K562 (cell line): ENCODE measurements around the gene SPINK8. TPM values are rescaled to one million over a fixed set of nuclear protein-coding genes. Genes with fewer than 3 reads are reported as not detected.

Experiments used
- ATAC-seq: fragments of 200-7000 bp; cut with Tn5 transposase; 3 replicates; pipeline ENCODE4 v1.9.1; 2020; ENCODE audit warnings: moderate library complexity
- BruUV-seq: library from RNA; stranded (reverse); fragments of 400-500 nt; replicated peaks from 2 replicates; lab custom pipeline; 2021; lab: Mats Ljungman, UMichigan
- CTCF ChIA-PET: fragments of 300-600 bp; formaldehyde crosslinking; extraction: SDS; loops from one replicate; lab custom pipeline; 2021; ENCODE audit warnings: low intra/inter-chr PET ratio; lab: Yijun Ruan, JAX
- POLR2A ChIA-PET: fragments of 300-600, 350-650 bp; sonication (Branson Sonifier 250); formaldehyde crosslinking; extraction: SDS; loops from one replicate; lab custom pipeline; 2021; ENCODE audit warnings: antibody characterized with exemption, inconsistent platforms; lab: Yijun Ruan, JAX
- DNase-seq, 4 experiments: peaks; one replicate each; pipeline versions ENCODE4 v3.0.0 to v3.0.0-alpha.2; 2011 to 2018; ENCODE audit warnings: low spot score in 3 of 4, mixed read lengths in 3 of 4; ENCODE audit errors: extremely low read depth in 1 of 4
- FAIRE-seq: peaks from 2 replicates; lab custom pipeline; 2011; peaks lifted over from hg19 to GRCh38; lab: Jason Lieb, UNC
- H2AFZ ChIP-seq: 2 replicates; pipeline ENCODE4 v1.6.0; 2011; ENCODE audit warnings: low read depth, low read length, control low read depth, inconsistent platforms
- H3K27ac ChIP-seq: fragments of 200-600 bp; 3 replicates; pipeline ENCODE4 v1.8.0; 2011; ENCODE audit warnings: low read depth, mild to moderate bottlenecking, control low read depth, inconsistent platforms, low read length, moderate library complexity, mixed read lengths; ENCODE audit errors: extremely low read depth
- H3K27me3 ChIP-seq, 2 experiments: fragments of 300-600 bp in 1 of 2; 2 replicates in 1 of 2; 3 replicates in 1 of 2; pipeline versions ENCODE4 v1.6.0 to v1.8.0; 2011; ENCODE audit warnings: inconsistent platforms in 2 of 2, low read length in 2 of 2, mild to moderate bottlenecking in 1 of 2, mixed read lengths in 1 of 2, moderate library complexity in 1 of 2; ENCODE audit not compliant: control insufficient read depth in 2 of 2, insufficient read depth in 2 of 2
- H3K36me3 ChIP-seq: fragments of 300-600 bp; 3 replicates; pipeline ENCODE4 v1.8.0; 2011; ENCODE audit warnings: mild to moderate bottlenecking, low read length, inconsistent platforms; ENCODE audit not compliant: control insufficient read depth, insufficient read depth
- H3K4me1 ChIP-seq, 2 experiments: fragments of 200-600 bp in 1 of 2; replicated peaks in 1 of 2; 2 replicates in 1 of 2; 3 replicates in 1 of 2; pipeline versions ENCODE4 v1.5.1 to v1.8.0; 2011; ENCODE audit warnings: inconsistent platforms in 2 of 2, low read length in 2 of 2, mild to moderate bottlenecking in 1 of 2, mixed read lengths in 1 of 2, moderate library complexity in 1 of 2; ENCODE audit not compliant: control insufficient read depth in 2 of 2, insufficient read depth in 2 of 2
- H3K4me2 ChIP-seq: 2 replicates; pipeline ENCODE4 v1.6.1; 2011; ENCODE audit warnings: low read length, control low read depth, inconsistent platforms, mixed read lengths; ENCODE audit not compliant: insufficient read depth
- H3K4me3 ChIP-seq: fragments of 200-600 bp; sonication (generic), shearing (Covaris generic); 2 replicates; pipeline ENCODE4 v1.5.1; 2016; ENCODE audit warnings: control low read depth, inconsistent platforms
- H3K79me2 ChIP-seq: fragments of 200-600 bp; 3 replicates; pipeline ENCODE4 v1.8.0; 2011; ENCODE audit warnings: low read length, inconsistent platforms; ENCODE audit not compliant: control insufficient read depth, insufficient read depth
- H3K9ac ChIP-seq, 2 experiments: 2 replicates each; pipeline versions ENCODE4 v1.6.0 to v1.6.1; 2011; ENCODE audit warnings: low read depth in 2 of 2, low read length in 2 of 2, control low read depth in 1 of 2, inconsistent platforms in 1 of 2, mild to moderate bottlenecking in 1 of 2, mixed read lengths in 1 of 2; ENCODE audit not compliant: insufficient read depth in 1 of 2
- H3K9me1 ChIP-seq: one replicate; pipeline ENCODE4 v1.6.0; 2011; ENCODE audit warnings: inconsistent platforms, mild to moderate bottlenecking, low read length, moderate library complexity; ENCODE audit not compliant: control insufficient read depth, insufficient read depth
- H3K9me3 ChIP-seq: replicated peaks from 2 replicates; pipeline ENCODE4 v1.5.1; 2011; ENCODE audit warnings: low read depth, low read length, inconsistent platforms; ENCODE audit not compliant: control insufficient read depth, insufficient read depth
- H4K20me1 ChIP-seq: replicated peaks from 2 replicates; pipeline ENCODE4 v1.6.1; 2011; ENCODE audit warnings: low read length, inconsistent platforms, mixed read lengths; ENCODE audit not compliant: control insufficient read depth, insufficient read depth
- HES1 ChIP-seq: fragments of 450-650 bp; IDR thresholded peaks from 2 replicates; pipeline ENCODE4 v1.6.1; 2016; ENCODE audit warnings: low read depth, mild to moderate bottlenecking, moderate library complexity
- KDM5B ChIP-seq: fragments of 200-600 bp; sonication (generic); IDR thresholded peaks from 2 replicates; pipeline ENCODE4 v1.6.1; 2012; ENCODE audit warnings: low read depth, mild to moderate bottlenecking, moderate library complexity, low read length, control low read depth, inconsistent platforms; ENCODE audit not compliant: insufficient replicate concordance
- POLR3G ChIP-seq: IDR thresholded peaks from 2 replicates; pipeline ENCODE4 v1.6.1; 2011; ENCODE audit not compliant: insufficient read length, insufficient replicate concordance; ENCODE audit errors: extremely low read depth
- PRMT5 ChIP-seq: sonication (generic); formaldehyde crosslinking; IDR thresholded peaks from 2 replicates; pipeline ENCODE4 v1.5.0; 2020; ENCODE audit warnings: missing genetic modification reagents
- SRSF1 ChIP-seq: fragments of 200-400 bp; formaldehyde crosslinking; IDR thresholded peaks from 2 replicates; pipeline ENCODE4 v1.6.1; 2017; ENCODE audit warnings: mild to moderate bottlenecking, low read depth, low read length, moderate library complexity
- U2AF1 ChIP-seq: fragments of 200-400 bp; formaldehyde crosslinking; optimal IDR thresholded peaks from 2 replicates; pipeline ENCODE3; 2017; ENCODE audit warnings: mild to moderate bottlenecking, low read depth, low read length, moderate library complexity
- WGBS: fragments of 100-300 bp; shearing (Covaris generic); methylation state at CpG from one replicate; pipeline ENCODE4 v1.1.6; 2016; ENCODE audit warnings: low coverage, mixed read lengths; ENCODE audit not compliant: insufficient coverage; ENCODE audit errors: missing lambda C conversion rate; 5-methylcytosine and 5-hydroxymethylcytosine counted together
- in situ Hi-C: fragments of 300-500 bp; cut with MboI; formaldehyde crosslinking; loops from 4 replicates; pipeline ENCODE4 v1.15.0; 2018; ENCODE audit warnings: inconsistent platforms, mixed read lengths
- intact Hi-C: fragments of 100-400 bp; cut with micrococcal nuclease; formaldehyde crosslinking; loops from 2 replicates; pipeline ENCODE4 v1.14.2; 2022
- polyA plus RNA-seq, 8 experiments: library from polyadenylated mRNA; depleted of rRNA in 4 of 8; stranded (reverse) in 5 of 8; unstranded in 3 of 8; fragments of >200 nt; fragmentation: Nextera tagmentation in 2 of 8; fragmentation: Illumina TruSeq in 1 of 8; extraction: Ambion mirVana in 2 of 8; extraction: Trizol in 1 of 8; gene quantifications; 2 replicates each; pipeline versions ENCODE4 v1.2.1 to v1.2.3, GENCODE V29; 2011 to 2014; ENCODE audit warnings: inconsistent platforms in 1 of 8, missing spikeins in 1 of 8
- total RNA-seq, 7 experiments: library from RNA; depleted of rRNA in 6 of 7; stranded (reverse); fragments of >200 nt in 6 of 7; fragmentation: Illumina TruSeq in 2 of 7; extraction: Trizol in 2 of 7; gene quantifications; 2 replicates each; pipeline versions ENCODE4 v1.2.1 to v1.2.3, GENCODE V29; 2011 to 2021; ENCODE audit warnings: low replicate concordance in 1 of 7
- TF ChIP-seq, protein P1 (sequence below): sonication (generic); formaldehyde crosslinking; IDR thresholded peaks from 2 replicates; pipeline ENCODE4 v1.8.0; 2022; ENCODE audit warnings: mild to moderate bottlenecking, missing genetic modification reagents
- TF ChIP-seq, protein P2 (sequence below): IDR thresholded peaks from 3 replicates; pipeline ENCODE4 v1.6.1; 2011; ENCODE audit warnings: borderline replicate concordance, mild to moderate bottlenecking; ENCODE audit not compliant: insufficient read length, insufficient read depth

The SPINK8 gene
- total and polyA plus RNA-seq, 9 of the 15 experiments (the other 6 are each of a cell fraction or from before 2014, with no cell fraction given): not detected

- TF ChIP-seq, protein P1, sequence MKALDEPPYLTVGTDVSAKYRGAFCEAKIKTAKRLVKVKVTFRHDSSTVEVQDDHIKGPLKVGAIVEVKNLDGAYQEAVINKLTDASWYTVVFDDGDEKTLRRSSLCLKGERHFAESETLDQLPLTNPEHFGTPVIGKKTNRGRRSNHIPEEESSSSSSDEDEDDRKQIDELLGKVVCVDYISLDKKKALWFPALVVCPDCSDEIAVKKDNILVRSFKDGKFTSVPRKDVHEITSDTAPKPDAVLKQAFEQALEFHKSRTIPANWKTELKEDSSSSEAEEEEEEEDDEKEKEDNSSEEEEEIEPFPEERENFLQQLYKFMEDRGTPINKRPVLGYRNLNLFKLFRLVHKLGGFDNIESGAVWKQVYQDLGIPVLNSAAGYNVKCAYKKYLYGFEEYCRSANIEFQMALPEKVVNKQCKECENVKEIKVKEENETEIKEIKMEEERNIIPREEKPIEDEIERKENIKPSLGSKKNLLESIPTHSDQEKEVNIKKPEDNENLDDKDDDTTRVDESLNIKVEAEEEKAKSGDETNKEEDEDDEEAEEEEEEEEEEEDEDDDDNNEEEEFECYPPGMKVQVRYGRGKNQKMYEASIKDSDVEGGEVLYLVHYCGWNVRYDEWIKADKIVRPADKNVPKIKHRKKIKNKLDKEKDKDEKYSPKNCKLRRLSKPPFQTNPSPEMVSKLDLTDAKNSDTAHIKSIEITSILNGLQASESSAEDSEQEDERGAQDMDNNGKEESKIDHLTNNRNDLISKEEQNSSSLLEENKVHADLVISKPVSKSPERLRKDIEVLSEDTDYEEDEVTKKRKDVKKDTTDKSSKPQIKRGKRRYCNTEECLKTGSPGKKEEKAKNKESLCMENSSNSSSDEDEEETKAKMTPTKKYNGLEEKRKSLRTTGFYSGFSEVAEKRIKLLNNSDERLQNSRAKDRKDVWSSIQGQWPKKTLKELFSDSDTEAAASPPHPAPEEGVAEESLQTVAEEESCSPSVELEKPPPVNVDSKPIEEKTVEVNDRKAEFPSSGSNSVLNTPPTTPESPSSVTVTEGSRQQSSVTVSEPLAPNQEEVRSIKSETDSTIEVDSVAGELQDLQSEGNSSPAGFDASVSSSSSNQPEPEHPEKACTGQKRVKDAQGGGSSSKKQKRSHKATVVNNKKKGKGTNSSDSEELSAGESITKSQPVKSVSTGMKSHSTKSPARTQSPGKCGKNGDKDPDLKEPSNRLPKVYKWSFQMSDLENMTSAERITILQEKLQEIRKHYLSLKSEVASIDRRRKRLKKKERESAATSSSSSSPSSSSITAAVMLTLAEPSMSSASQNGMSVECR (CRISPR knock-in tag): no peak
- TF ChIP-seq POLR3G: no peak
Measured at GRCh38 chr3:48285132-48285531, 48.3 kb downstream of the SPINK8 start (continued).

GRCh38 chr3:48280881-48281280 is 52.6 kb downstream of the SPINK8 start:
- no peak for FAIRE-seq
- no peak for ATAC-seq

More at GRCh38 chr3:48280881-48281280, 52.6 kb downstream of the SPINK8 start:
- Histone ChIP-seq H3K9me1 (no peaks in the 10 kb centered on the region), H3K36me3 (no peaks in the 10 kb centered on the region), H3K79me2 (no peaks in the 10 kb centered on the region), H3K4me3 (no peak overlapping the region), H3K4me2 (no peak overlapping the region), H3K4me1 (no peaks in the 10 kb centered on the region), H3K27me3 (no peaks in the 10 kb centered on the region), H3K9ac (no peak overlapping the region), H2AFZ (no peak overlapping the region), H3K9me3 (no peaks in the 10 kb centered on the region), H3K27ac (no peak overlapping the region), H4K20me1 (no peaks in the 10 kb centered on the region)
- ChIA-PET CTCF (interaction anchor here (0.6 kb wide), 1 partner anchor 17 kb away, joined by 3 read pairs; no protein-coding TSS in a partner anchor), POLR2A (no interaction called here)
- BruUV-seq: no TSS peak
- no peak for TF ChIP-seq KDM5B
- TF ChIP-seq PRMT5 (CRISPR knock-in tag): no peak
- TF ChIP-seq U2AF1: no peak
- TF ChIP-seq SRSF1: no peak
- TF ChIP-seq, protein P2, sequence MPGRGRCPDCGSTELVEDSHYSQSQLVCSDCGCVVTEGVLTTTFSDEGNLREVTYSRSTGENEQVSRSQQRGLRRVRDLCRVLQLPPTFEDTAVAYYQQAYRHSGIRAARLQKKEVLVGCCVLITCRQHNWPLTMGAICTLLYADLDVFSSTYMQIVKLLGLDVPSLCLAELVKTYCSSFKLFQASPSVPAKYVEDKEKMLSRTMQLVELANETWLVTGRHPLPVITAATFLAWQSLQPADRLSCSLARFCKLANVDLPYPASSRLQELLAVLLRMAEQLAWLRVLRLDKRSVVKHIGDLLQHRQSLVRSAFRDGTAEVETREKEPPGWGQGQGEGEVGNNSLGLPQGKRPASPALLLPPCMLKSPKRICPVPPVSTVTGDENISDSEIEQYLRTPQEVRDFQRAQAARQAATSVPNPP: no peak
- no peak for TF ChIP-seq HES1
- DNase-seq: no peak
- intact Hi-C loops: no loop called here
- WGBS: 58% methylated on average over 4 of the region's 4 CpGs
- in situ Hi-C loops: no loop called here
